HepG2 (cell line): ENCODE data around the gene SRPRA. TPM values are rescaled to one million over a fixed set of nuclear protein-coding genes. Genes with fewer than 3 reads are reported as not detected.

ENCODE experiments used
- CBX2 ChIP-seq, 2 experiments: fragments of 200-600 bp in 1 of 2; sonication (generic); formaldehyde crosslinking in 1 of 2; IDR thresholded peaks; 2 replicates each; pipeline versions ENCODE4 v1.7.0 to v1.8.1; 2018 to 2022; ENCODE audit warnings: low read depth in 2 of 2, low read length in 1 of 2, mild to moderate bottlenecking in 1 of 2, missing genetic modification reagents in 1 of 2
- MTA1 ChIP-seq: sonication (generic); formaldehyde crosslinking; IDR thresholded peaks from 2 replicates; pipeline ENCODE4 v1.4.0; 2020; ENCODE audit warnings: missing genetic modification reagents, mild to moderate bottlenecking, borderline replicate concordance
- NFIC ChIP-seq: IDR thresholded peaks from 2 replicates; pipeline ENCODE4 v1.6.1; 2012; ENCODE audit warnings: mild to moderate bottlenecking, low read length, inconsistent platforms
- NPAS2 ChIP-seq: sonication (generic); formaldehyde crosslinking; IDR thresholded peaks from 2 replicates; pipeline ENCODE4 v1.8.0; 2022; ENCODE audit warnings: mild to moderate bottlenecking, missing genetic modification reagents, borderline replicate concordance
- TBL1XR1 ChIP-seq: fragments of 150-350 bp; IDR thresholded peaks from 2 replicates; pipeline ENCODE4 v1.6.1; 2014; ENCODE audit warnings: borderline replicate concordance, low read length; ENCODE audit not compliant: partially characterized antibody
- TBX2 ChIP-seq: sonication (generic); formaldehyde crosslinking; IDR thresholded peaks from 2 replicates; pipeline ENCODE4 v1.5.0; 2020; ENCODE audit warnings: missing genetic modification reagents, mild to moderate bottlenecking, borderline replicate concordance
- ZBTB8A ChIP-seq: sonication (generic); formaldehyde crosslinking; IDR thresholded peaks from 2 replicates; pipeline ENCODE4 v1.4.0; 2020; ENCODE audit warnings: mild to moderate bottlenecking, low read depth, missing genetic modification reagents, borderline replicate concordance
- ZNF256 ChIP-seq: sonication (generic); formaldehyde crosslinking; conservative IDR thresholded peaks from 2 replicates; pipeline ENCODE4 v1.4.0; 2020; ENCODE audit warnings: missing genetic modification reagents
- ZNF34 ChIP-seq: sonication (generic); formaldehyde crosslinking; IDR thresholded peaks from 2 replicates; pipeline ENCODE4 v1.4.0; 2020; ENCODE audit warnings: mild to moderate bottlenecking, missing genetic modification reagents, borderline replicate concordance
- ZNF709 ChIP-seq: sonication (generic); formaldehyde crosslinking; IDR thresholded peaks from 2 replicates; pipeline ENCODE4 v1.5.0; 2020; ENCODE audit warnings: mild to moderate bottlenecking, missing genetic modification reagents
- ZNF713 ChIP-seq: sonication (generic); formaldehyde crosslinking; IDR thresholded peaks from 2 replicates; pipeline ENCODE4 v1.4.0; 2020; ENCODE audit warnings: mild to moderate bottlenecking, missing genetic modification reagents
- ZNF780A ChIP-seq: sonication (generic); formaldehyde crosslinking; IDR thresholded peaks from 2 replicates; pipeline ENCODE4 v1.8.0; 2022; ENCODE audit warnings: mild to moderate bottlenecking, missing genetic modification reagents, moderate library complexity
- polyA plus RNA-seq, 8 experiments: library from polyadenylated mRNA; depleted of rRNA in 3 of 8; stranded (reverse) in 7 of 8; unstranded in 1 of 8; fragments of >200 nt; fragmentation: Illumina TruSeq in 4 of 8; extraction: Trizol in 4 of 8; gene quantifications; 2 replicates each; pipeline versions ENCODE4 v1.2.1 to v1.2.3, GENCODE V29; 2011 to 2016; ENCODE audit warnings: low read depth in 4 of 8, missing spikeins in 1 of 8, mixed read lengths in 1 of 8; ENCODE audit not compliant: insufficient read depth in 1 of 8
- total RNA-seq, 5 experiments: library from RNA; depleted of rRNA; stranded (reverse); fragments of >200 nt; fragmentation: Illumina TruSeq; extraction: Trizol; gene quantifications; 2 replicates each; pipeline ENCODE4 v1.2.3, GENCODE V29; 2016; ENCODE audit warnings: low read depth in 1 of 5
- TF ChIP-seq, protein P1 (sequence below): sonication (generic); formaldehyde crosslinking; IDR thresholded peaks from 2 replicates; pipeline ENCODE4 v1.5.1; 2020; ENCODE audit warnings: missing genetic modification reagents, mild to moderate bottlenecking, borderline replicate concordance
- TF ChIP-seq, protein P2 (sequence below): sonication (generic); formaldehyde crosslinking; IDR thresholded peaks from 2 replicates; pipeline ENCODE4 v1.4.0; 2020; ENCODE audit warnings: mild to moderate bottlenecking, missing genetic modification reagents
- TF ChIP-seq, protein P3 (sequence below): sonication (generic); formaldehyde crosslinking; IDR thresholded peaks from one replicate; pipeline ENCODE4 v1.5.1; 2020; ENCODE audit warnings: mild to moderate bottlenecking, missing genetic modification reagents; ENCODE audit errors: not compliant biosample characterization

The SRPRA gene
- total and polyA plus RNA-seq, 2 of the 13 experiments (the other 11 are each of a cell fraction or from before 2014, with no cell fraction given): 27.7 to 64.6 TPM

DNA sequence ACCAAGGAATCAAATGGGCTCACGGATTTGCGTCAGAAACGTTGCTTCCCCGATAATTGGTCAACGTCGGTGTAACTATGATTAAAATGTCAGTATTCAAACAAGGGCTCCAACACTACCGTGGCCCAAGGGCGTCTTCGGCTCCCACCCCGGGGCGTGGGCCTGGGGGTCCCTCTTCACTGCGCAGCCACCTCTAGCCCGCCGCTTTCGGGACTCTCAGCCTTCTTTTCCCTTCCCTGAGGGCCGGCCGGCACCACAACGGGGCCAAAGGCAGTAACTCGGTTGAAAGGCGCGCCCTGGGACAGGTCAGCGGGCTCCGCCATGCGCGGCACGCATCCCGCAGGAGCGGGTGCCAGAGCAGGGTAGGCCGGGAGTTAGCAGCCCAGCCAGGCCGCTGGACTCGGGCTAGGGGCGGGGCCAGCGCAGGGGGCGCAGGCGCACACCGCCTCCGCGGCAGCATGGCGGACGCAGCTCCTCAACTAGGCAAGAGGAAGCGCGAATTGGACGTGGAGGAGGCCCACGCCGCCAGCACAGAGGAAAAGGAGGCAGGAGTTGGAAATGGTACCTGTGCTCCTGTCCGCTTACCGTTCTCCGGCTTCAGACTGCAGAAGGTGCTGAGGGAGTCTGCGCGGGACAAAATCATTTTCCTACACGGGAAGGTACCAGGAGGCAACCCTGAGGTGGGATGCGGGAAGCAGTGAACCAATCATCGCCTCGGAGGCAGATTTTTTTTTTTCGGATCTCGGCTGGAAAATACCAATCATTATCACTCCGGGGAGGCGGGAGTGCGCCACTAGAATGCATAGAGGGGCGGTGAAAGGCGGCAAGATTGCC lies 35.1 kb upstream of the SRPRA start, which contains the start of gene DCPS (continued):
- TF ChIP-seq TBL1XR1 (no peak), NPAS2 (CRISPR knock-in tag) (no peak), CBX2 (IDR thresholded peaks at IDR 0.05; ENCODE audit: low read depth, low read length) (no peak), CBX2 (CRISPR knock-in tag; IDR thresholded peaks at IDR 0.05; ENCODE audit: low read depth) (no peak), ZNF34 (CRISPR knock-in tag) (no peak), ZNF713 (CRISPR knock-in tag) (no peak), ZNF709 (CRISPR knock-in tag) (peak; percentile 92), ZBTB8A (CRISPR knock-in tag) (no peak), ZNF780A (CRISPR knock-in tag) (peak; percentile 86; the same call in 1 of the 2 replicates), NFIC (no peak), ZNF256 (CRISPR knock-in tag) (peak; percentile 79), MTA1 (CRISPR knock-in tag) (peak; percentile 80; the same call in 1 of the 2 replicates), TBX2 (peak; percentile 79; the same call in 1 of the 2 replicates)
- TF ChIP-seq, protein P1, sequence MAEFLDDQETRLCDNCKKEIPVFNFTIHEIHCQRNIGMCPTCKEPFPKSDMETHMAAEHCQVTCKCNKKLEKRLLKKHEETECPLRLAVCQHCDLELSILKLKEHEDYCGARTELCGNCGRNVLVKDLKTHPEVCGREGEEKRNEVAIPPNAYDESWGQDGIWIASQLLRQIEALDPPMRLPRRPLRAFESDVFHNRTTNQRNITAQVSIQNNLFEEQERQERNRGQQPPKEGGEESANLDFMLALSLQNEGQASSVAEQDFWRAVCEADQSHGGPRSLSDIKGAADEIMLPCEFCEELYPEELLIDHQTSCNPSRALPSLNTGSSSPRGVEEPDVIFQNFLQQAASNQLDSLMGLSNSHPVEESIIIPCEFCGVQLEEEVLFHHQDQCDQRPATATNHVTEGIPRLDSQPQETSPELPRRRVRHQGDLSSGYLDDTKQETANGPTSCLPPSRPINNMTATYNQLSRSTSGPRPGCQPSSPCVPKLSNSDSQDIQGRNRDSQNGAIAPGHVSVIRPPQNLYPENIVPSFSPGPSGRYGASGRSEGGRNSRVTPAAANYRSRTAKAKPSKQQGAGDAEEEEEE: peak; percentile 55; the same call in 1 of the 2 replicates
- TF ChIP-seq, protein P2, sequence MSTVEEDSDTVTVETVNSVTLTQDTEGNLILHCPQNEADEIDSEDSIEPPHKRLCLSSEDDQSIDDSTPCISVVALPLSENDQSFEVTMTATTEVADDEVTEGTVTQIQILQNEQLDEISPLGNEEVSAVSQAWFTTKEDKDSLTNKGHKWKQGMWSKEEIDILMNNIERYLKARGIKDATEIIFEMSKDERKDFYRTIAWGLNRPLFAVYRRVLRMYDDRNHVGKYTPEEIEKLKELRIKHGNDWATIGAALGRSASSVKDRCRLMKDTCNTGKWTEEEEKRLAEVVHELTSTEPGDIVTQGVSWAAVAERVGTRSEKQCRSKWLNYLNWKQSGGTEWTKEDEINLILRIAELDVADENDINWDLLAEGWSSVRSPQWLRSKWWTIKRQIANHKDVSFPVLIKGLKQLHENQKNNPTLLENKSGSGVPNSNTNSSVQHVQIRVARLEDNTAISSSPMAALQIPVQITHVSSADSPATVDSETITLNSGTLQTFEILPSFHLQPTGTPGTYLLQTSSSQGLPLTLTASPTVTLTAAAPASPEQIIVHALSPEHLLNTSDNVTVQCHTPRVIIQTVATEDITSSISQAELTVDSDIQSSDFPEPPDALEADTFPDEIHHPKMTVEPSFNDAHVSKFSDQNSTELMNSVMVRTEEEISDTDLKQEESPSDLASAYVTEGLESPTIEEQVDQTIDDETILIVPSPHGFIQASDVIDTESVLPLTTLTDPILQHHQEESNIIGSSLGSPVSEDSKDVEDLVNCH: peak; percentile 75; the same call in 1 of the 2 replicates
- TF ChIP-seq, protein P3, sequence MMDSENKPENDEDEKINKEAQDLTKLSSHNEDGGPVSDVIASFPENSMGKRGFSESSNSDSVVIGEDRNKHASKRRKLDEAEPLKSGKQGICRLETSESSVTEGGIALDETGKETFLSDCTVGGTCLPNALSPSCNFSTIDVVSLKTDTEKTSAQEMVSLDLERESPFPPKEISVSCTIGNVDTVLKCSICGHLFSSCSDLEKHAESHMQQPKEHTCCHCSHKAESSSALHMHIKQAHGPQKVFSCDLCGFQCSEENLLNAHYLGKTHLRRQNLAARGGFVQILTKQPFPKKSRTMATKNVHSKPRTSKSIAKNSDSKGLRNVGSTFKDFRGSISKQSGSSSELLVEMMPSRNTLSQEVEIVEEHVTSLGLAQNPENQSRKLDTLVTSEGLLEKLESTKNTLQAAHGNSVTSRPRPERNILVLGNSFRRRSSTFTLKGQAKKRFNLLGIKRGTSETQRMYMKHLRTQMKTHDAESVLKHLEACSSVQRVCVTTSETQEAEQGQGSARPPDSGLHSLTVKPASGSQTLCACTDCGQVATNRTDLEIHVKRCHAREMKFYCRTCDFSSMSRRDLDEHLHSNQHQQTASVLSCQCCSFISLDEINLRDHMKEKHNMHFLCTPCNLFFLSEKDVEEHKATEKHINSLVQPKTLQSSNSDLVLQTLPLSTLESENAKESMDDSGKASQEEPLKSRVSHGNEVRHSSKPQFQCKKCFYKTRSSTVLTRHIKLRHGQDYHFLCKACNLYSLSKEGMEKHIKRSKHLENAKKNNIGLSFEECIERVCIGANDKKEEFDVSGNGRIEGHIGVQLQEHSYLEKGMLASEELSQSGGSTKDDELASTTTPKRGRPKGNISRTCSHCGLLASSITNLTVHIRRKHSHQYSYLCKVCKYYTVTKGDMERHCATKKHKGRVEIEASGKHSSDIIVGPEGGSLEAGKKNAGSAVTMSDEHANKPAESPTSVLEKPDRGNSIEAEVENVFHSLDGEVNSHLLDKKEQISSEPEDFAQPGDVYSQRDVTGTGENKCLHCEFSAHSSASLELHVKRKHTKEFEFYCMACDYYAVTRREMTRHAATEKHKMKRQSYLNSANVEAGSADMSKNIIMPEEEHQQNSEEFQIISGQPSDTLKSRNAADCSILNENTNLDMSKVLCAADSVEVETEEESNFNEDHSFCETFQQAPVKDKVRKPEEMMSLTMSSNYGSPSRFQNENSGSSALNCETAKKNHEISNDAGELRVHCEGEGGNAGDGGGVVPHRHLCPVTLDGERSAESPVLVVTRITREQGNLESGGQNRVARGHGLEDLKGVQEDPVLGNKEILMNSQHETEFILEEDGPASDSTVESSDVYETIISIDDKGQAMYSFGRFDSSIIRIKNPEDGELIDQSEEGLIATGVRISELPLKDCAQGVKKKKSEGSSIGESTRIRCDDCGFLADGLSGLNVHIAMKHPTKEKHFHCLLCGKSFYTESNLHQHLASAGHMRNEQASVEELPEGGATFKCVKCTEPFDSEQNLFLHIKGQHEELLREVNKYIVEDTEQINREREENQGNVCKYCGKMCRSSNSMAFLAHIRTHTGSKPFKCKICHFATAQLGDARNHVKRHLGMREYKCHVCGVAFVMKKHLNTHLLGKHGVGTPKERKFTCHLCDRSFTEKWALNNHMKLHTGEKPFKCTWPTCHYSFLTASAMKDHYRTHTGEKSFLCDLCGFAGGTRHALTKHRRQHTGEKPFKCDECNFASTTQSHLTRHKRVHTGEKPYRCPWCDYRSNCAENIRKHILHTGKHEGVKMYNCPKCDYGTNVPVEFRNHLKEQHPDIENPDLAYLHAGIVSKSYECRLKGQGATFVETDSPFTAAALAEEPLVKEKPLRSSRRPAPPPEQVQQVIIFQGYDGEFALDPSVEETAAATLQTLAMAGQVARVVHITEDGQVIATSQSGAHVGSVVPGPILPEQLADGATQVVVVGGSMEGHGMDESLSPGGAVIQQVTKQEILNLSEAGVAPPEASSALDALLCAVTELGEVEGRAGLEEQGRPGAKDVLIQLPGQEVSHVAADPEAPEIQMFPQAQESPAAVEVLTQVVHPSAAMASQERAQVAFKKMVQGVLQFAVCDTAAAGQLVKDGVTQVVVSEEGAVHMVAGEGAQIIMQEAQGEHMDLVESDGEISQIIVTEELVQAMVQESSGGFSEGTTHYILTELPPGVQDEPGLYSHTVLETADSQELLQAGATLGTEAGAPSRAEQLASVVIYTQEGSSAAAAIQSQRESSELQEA (CRISPR knock-in tag): peak; percentile 97
